Mononuclear cell (primary cell): ENCODE measurements around the gene CRKL. TPM values are rescaled to one million over a fixed set of nuclear protein-coding genes. Genes with fewer than 3 reads are reported as not detected.

Experiments
- total RNA-seq: library from RNA; depleted of rRNA; stranded (reverse); fragments of >200 nt; gene quantifications from one replicate; pipeline ENCODE4 v1.2.3, GENCODE V29; 2012

Gene CRKL
- total RNA-seq, 1 donor = 51.9 TPM

Other genes starting within 250 kb of the CRKL start
- not detected for gene SERPIND1, start 143.3 kb upstream of the CRKL start, total RNA-seq
- 83.0 TPM for gene PI4KA, start 58.6 kb upstream of the CRKL start, total RNA-seq
- 11.5 TPM for gene SNAP29, start 58.4 kb upstream of the CRKL start, total RNA-seq
- 5.2 TPM for gene AIFM3, start 49.8 kb downstream of the CRKL start, total RNA-seq
- gene LZTR1, start 64.9 kb downstream of the CRKL start, total RNA-seq = 24.8 TPM
- 58.2 TPM for gene THAP7, start 84.7 kb downstream of the CRKL start, total RNA-seq
- 0.21 TPM for gene P2RX6, start 97.8 kb downstream of the CRKL start, total RNA-seq
- gene SLC7A4, start 115.2 kb downstream of the CRKL start, total RNA-seq = not detected
- gene LRRC74B, start 128.5 kb downstream of the CRKL start, total RNA-seq = not detected